WI38 (cell line): ENCODE data around the gene DRC1.

Experiments used
- H3K4me3 ChIP-seq: 2 replicates; pipeline ENCODE4 v1.5.1; 2011; ENCODE audit warnings: low read depth, mild to moderate bottlenecking, control low read depth, low read length
- CTCF ChIP-seq: IDR thresholded peaks from 2 replicates; pipeline ENCODE4 v1.5.1; 2012; ENCODE audit warnings: low read depth, mild to moderate bottlenecking, control low read depth, low read length

DRC1 gene

GRCh38 chr2:26400723-26401122 lies 997 bp upstream of the DRC1 start:
- H3K4me3 ChIP-seq: no peak overlapping the region
- TF ChIP-seq CTCF: no peak

DNA sequence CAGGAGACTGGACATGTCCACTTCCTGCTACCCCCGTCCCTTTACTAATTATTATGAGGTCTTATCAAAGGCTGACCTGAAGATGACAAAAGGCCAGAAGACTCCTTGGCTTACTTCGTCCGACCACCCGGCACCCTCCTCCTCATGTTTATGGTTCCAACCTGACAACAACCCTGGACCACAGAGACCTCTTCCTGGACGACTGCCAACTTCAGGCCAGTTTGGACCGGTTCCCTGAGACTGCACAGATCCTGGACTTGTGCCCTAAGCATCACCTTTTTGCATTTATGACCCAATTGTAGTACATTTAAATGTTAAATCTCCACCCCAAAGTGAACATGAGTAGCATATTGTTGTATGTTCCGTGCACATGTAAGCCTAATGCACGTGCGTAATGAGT lies 5.8 kb downstream of the DRC1 start:
- no peak overlapping the region for H3K4me3 ChIP-seq
- TF ChIP-seq CTCF: no peak

DNA sequence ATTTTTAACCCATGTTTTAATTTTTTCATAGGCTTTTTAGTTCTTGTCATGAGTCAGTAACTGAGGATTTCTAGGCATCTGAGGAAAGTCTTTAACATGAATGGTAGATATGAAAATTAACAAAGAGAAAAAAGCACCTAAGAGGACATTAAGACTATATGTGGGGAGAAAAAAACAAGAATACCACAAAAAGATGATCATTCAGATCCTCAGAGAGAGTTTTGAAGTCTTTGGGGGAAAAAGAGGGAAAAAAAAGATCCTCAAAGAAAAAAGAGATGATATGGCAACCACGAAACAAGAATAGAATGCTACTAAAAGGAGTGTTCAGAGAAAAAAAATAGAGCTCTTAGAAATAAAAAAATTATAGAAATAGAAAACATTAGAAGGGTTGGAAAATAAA lies 8.1 kb downstream of the DRC1 start:
- TF ChIP-seq CTCF: no peak
- H3K4me3 ChIP-seq: no peak overlapping the region

GRCh38 chr2:26410764-26411243 lies 9.1 kb downstream of the DRC1 start:
- no peak overlapping the region for H3K4me3 ChIP-seq
- no peak for TF ChIP-seq CTCF

DNA sequence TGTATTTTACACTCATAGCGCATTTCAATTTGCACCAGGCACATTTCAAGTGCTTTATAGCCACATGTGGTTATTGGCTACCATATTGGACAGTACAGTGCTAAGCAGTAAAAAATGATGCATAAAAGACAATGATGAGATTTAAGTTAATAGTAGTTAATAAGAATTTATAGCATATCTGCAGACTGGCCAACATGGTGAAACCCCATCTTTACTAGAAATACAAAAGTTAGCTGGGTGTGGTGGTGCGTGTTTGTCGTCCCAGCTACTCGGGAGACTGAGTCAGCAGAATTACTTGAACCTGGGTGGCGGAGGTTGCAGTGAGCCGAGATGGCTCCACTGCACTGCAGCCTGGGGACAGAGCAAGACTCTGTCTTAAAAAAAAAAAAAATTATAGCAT lies 9.7 kb downstream of the DRC1 start:
- TF ChIP-seq CTCF: no peak
- no peak overlapping the region for H3K4me3 ChIP-seq

GRCh38 chr2:26412091-26412673 lies 10.5 kb downstream of the DRC1 start:
- TF ChIP-seq CTCF: no peak
- no peak overlapping the region for H3K4me3 ChIP-seq

DNA sequence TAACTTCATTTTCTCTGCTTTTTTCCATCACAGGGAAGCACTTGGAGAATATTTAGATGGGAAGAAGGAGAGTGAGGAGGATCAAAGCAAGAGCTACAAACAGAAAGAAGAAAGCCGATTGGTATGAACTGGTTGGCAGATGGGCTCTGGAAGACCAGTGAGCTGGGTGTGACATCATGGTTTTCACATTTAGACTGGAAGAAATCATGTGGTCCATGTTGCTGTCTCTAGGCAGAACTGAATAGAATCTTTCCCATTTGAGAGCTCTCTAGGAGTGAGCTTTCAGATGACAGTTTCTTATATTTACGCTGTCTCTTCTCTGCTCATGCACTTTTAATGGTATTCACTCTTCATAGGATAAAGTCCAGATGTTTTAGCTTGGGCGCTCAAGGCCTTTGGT lies 12.6 kb downstream of the DRC1 start:
- no peak overlapping the region for H3K4me3 ChIP-seq
- TF ChIP-seq CTCF: no peak
